Epithelial cell of esophagus (primary cell): ENCODE data around the gene AK9.

Source experiments
- DNase-seq: peaks from one replicate; pipeline ENCODE4 v3.0.0; 2010; ENCODE audit warnings: low read depth
- H3K4me3 ChIP-seq: 2 replicates; pipeline ENCODE4 v1.5.1; 2011; ENCODE audit warnings: mild to moderate bottlenecking, low read length, control low read depth
- TF ChIP-seq, protein P1 (sequence below): IDR thresholded peaks from 2 replicates; pipeline ENCODE4 v1.5.1; 2011; ENCODE audit warnings: low read depth, mild to moderate bottlenecking, low read length, control low read depth, inconsistent platforms; ENCODE audit not compliant: insufficient read depth; ENCODE audit errors: missing control alignments

The AK9 gene

DNA sequence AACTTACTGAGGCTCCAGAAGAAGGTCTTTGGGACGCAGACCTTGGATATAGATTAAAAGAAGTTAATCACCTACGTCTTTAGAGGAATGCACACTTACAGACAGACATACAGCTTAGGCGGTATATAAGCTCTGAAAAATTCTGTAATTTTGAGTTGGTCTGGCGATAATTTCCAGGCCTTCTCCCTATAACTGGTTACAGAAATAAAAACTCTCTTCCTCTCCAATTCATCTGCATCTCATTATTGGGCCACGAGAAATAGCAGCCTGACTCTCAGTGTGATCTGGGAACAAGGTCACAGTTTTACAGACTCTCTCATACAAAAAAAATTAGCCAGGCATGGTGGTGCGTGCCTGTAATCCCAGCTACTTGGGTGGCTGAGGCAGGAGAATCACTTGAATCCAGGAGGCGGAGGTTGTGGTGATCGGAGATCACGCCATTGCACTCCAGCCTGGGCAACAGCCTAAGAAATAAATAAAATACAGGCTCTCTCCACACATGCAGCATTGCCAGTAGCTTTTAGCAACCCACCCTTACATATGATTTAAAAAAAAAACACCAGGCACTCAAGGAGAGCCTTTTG lies 212.7 kb downstream of the AK9 start:
- TF ChIP-seq, protein P1, sequence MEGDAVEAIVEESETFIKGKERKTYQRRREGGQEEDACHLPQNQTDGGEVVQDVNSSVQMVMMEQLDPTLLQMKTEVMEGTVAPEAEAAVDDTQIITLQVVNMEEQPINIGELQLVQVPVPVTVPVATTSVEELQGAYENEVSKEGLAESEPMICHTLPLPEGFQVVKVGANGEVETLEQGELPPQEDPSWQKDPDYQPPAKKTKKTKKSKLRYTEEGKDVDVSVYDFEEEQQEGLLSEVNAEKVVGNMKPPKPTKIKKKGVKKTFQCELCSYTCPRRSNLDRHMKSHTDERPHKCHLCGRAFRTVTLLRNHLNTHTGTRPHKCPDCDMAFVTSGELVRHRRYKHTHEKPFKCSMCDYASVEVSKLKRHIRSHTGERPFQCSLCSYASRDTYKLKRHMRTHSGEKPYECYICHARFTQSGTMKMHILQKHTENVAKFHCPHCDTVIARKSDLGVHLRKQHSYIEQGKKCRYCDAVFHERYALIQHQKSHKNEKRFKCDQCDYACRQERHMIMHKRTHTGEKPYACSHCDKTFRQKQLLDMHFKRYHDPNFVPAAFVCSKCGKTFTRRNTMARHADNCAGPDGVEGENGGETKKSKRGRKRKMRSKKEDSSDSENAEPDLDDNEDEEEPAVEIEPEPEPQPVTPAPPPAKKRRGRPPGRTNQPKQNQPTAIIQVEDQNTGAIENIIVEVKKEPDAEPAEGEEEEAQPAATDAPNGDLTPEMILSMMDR, result no peak
- no peak overlapping the region for H3K4me3 ChIP-seq
- DNase-seq, result no peak

DNA sequence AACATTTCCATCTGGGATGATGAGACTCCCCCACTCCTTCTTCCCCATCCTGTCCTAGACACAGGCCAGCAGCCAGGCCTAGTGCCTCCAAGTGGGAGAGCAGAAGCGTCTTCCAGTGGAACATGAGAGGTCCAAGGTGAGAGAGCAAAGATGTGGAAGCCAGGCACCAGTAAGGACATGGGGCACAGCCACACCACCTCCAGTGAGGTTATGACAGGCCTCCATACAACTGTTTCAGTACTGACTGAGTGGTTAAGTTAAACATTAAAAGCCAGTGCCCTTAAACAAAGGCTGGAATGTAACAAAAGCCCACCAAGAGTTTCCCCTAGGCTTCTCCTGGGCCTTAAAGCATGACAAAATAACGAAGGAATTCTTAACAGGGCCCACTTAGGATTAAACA lies 213.3 kb downstream of the AK9 start:
- DNase-seq, result no peak
- H3K4me3 ChIP-seq, result no peak overlapping the region
- TF ChIP-seq, protein P1, result no peak

DNA sequence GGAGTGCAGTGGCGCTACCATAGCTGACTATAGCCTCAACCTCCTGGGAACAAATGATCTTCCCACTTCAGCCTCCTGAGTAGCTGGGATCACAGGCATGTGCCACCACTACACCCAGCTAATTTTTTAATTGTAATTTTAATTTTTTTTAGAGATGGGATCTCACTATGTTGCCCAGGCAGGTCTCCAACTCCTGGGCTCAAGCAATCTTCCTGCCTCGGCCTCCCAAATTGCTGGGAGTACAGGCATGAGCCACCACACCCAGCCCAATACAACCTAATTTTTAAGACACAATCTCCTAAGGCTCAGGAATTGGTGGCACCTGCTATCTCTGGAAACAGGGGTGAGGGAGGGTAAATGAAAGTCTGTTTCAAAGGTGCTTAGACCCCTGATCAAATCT lies 213.8 kb downstream of the AK9 start:
- no peak for DNase-seq
- TF ChIP-seq, protein P1, result no peak
- no peak overlapping the region for H3K4me3 ChIP-seq

DNA sequence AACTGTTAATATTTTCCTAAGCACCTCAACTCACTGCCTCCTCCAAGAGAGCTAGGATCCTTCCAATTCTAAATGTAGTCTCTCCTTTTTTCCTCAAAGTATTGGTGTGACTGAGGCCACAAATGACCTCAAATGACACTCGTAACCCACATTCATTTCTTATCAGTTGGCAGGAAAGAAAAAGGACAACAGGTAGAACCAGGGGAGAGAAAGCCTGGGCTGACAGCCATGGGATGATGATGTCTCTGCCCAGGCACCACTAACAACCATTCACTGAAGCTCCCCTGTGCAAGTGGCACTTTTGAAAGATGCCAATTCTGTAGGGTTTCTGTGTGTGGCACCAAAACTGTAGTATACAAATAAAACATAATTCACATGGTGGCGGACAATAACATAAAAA lies 215.4 kb downstream of the AK9 start:
- TF ChIP-seq, protein P1, result no peak
- no peak overlapping the region for H3K4me3 ChIP-seq
- DNase-seq, result no peak

DNA sequence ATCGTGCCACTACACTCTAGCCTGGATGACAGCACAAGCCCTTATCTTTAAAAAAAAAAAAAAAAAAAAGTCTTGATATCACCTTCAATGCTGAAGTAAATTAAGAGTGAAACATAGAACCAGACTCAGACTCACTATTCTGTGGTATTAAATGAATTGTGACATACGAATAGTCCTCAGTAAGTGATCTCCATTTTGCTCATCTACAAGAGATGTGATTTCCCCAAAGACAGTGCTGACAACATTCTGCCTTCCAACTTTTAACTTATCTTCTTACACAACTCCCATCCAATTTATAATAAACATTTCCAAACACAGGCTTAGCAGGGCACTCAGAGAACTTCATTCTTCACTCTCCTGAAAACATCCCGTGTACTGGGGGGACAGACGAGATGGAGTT lies 216.0 kb downstream of the AK9 start:
- no peak for DNase-seq
- TF ChIP-seq, protein P1, result no peak
- H3K4me3 ChIP-seq, result no peak overlapping the region

DNA sequence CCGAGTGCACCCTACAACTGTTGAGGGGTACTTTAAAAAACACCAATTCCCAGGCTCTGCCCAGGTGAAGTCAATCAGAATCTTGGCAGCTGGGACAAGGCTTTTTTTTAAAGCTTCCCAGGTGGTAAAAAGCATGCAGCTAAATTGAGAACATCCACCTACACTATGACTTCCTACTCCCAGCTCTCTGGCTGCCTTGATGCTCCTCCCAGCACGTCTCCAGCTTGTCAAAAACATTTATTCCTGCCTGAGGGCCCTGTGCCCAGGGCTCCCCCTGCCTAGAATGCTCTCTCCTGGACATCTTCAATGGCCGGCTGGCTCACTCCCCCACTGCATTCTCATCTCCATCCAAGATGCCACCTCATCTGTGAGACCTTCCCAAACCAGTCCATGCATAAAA lies 217.9 kb downstream of the AK9 start:
- TF ChIP-seq, protein P1, result no peak
- no peak for DNase-seq
- no peak overlapping the region for H3K4me3 ChIP-seq
